Posterior cingulate gyrus (tissue), 11 donors: ENCODE results near the gene FAM8A1.

Experiments
- DNase-seq, 10 donors: peaks; one replicate each; pipeline versions ENCODE4 v3.0.0 to v3.0.0-alpha.2; 2020 to 2021; ENCODE audit warnings: mixed read lengths in 3 of 10
- intact Hi-C: fragments of 100-400 bp; cut with DNase I; formaldehyde crosslinking; loops from one replicate; pipeline ENCODE4 v1.15.1; 2023

Gene FAM8A1

GRCh38 chr6:17650656-17651309 lies 50.7 kb downstream of the FAM8A1 start:
- intact Hi-C loops: no loop called here
- no peak for DNase-seq

GRCh38 chr6:17653198-17653882 lies 53.2 kb downstream of the FAM8A1 start:
- intact Hi-C loops: no loop called here
- no peak for DNase-seq

DNA sequence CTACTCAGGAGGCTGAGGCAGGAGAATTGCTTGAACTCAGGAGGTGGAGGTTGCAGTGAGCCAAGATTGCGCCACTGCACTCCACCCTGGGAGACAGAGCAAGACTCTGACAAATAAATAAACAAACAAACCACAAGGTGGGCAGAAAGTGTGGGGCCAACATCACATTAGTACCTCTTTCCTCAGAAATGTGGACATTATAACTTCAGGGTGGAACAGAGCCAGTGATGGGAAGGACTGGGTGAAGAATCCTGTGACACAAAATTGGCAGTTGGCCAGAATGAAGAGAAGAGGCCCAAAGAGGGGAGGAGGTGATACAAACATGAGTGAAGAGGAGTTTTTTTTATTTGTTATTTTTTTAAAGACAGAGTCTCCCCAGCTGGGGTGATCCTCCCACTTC lies 56.0 kb downstream of the FAM8A1 start:
- intact Hi-C loops: no loop called here
- no peak for DNase-seq

GRCh38 chr6:17656644-17657043 lies 56.5 kb downstream of the FAM8A1 start:
- no peak for DNase-seq
- intact Hi-C loops: no loop called here
